ENCODE measurements around the gene VPS13D.

VPS13D gene

DNA sequence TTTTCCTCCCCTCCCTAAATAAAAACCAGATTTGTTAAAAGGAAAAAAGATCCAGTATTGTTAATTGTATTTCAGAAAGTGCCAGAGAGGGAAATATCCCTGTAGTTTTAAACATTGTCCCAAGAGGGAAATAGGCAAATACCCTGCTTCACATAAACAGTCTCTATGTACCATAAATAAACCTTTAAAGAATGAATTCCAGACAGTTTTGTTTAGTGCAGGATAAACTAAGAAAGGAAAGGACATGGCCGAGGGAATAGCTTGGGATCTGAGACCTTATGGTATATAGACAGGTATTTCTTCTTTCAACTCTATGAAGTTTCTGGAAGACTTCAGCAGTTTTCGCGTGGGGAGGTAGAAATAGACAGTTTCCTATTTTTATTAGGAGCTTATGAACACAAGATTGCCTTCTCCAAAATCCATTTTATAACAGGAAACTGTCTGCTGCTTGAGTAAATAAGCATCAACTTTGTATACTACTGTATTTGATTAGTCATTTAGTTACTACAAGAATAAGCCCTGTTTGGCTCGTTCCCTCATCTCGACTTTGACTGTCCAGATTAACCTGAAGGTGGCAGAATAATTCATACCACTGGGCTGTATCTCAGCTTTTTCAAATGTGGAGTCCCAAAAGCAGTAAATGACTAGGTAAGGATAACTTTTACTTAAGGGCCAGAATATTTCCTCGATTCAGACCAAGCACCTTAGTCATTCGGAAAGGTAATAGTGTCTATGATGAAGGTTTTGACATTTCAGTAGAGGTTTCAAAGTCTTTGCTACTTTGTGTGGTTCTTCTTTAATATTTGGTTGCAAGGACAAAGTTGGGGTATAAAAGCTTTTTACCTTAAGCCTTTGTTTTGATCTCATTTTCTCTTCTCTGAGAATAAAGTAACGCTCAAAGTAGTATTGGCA is 177.5 kb downstream of the VPS13D start:
- peak; percentile 41 for DNase-seq (ENCODE audit: low spot score)

DNA sequence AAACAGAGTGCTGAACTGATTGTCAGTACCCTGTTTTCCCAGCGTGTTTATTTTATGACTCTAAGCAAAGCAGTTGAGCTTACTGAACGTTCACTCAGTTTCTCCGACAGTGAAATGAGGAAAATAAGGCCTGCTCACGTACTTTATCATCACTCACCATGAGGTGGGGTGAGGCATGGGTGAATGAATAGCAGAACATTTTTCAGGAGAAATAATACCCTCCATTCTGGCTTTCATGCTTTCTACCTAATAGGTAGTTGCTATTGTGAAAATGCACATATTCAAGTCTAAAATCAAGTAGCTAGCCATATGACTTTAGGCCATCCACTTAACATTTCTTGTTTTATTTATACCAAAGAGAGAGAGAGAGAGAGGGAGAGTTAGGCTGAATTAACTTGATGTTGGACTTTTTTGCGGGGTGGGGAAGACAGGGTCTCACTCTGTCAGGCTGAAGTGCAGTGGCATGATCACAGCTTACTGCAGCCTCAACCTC is 178.2 kb downstream of the VPS13D start:
- DNase-seq (ENCODE audit: low spot score), result no peak

DNA sequence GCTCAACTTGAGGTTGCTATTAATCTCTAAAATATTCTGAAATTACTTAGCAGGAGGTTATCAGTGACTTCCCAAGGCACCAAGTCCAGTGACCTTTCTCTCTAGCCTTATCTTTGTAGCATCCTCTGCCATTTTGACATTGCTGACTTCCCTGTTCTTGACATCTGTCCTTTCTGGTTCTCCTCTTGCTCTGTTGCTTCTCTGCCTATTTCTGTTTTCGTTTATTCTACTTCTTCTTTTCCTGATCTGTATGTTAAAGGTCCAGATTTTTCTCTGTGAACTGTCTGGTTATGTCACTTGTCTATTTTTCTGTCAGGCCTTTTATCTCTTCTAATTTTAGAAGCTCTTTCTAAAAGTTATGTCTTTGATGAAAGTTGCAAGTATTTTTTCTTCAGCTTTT is 178.8 kb downstream of the VPS13D start:
- no peak for DNase-seq (ENCODE audit: low spot score)

DNA sequence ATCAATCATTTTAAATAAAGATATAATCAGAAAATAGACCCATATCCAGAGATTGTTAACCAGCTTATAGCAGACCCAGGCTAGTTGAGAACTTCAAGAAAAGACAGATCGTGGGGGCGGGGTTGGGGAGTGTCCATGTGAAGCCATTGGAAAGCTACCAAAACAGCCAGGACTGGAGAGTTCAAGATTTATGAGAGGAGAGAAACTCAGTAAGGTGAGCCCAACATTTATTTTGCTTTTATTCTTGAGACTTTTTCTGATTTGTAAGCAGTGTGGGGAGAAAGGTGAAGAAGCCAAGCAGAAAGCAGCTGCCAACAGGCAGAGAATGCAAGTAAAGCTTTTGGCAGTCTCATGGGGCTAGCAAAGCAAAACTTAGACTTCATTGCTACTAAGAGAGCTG is 179.9 kb downstream of the VPS13D start:
- DNase-seq (ENCODE audit: low spot score), result no peak

DNA sequence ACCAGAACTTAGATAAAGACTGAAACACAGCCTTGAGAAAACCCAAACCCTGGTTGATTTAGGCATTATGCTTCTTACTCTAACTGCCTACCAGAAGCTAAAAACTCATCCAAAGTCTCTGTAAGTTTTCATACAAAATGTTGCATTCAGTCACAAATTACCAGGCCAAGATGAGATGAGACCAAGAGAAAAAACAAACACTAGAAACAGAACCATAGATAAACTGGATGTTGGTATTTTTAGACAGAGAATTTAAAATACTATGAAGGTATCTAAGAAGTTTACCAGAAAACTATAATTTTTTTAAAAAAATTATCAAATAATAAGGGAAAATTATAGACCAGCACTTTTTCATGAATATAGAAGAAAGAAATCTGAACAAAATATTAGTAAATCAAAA is 180.5 kb downstream of the VPS13D start:
- DNase-seq (ENCODE audit: low spot score), result no peak

DNA sequence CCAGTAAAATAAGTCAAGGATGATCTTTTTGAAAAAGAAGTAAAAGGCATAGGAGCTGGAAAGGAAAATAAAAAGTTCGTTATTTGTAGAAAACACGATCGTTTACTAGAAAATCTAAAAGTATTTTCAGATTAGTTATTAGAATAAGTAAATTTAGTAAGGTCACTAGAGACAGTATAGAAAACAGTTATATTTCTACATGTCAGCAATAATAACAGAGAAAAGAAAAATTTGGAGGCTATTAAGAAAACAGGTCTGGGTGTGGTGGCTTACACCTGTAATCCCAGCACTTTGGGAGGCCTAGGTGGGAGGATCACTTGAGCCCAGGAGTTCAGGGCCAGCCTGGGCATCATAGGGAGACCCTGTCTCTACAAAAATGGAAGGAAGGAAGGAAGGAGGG is 181.3 kb downstream of the VPS13D start:
- no peak for DNase-seq (ENCODE audit: low spot score)

DNA sequence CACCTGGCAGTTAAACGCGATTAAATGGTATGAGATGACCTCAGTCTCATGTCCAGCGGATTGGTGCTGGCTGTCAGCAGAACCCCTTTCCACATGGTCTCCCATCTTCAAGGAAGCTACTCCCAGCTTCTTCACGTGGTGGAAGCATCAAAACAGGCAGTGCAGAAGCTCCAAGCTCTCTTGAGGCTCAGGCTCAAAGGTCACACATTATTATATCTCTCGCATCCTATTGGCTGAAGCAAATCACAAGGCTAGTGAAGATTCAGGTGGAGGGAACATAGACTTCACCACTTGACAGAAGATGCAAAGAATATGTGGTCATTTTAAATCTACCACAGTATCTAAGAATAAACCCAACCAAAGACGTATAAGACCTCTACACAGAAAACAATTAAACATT is 181.9 kb downstream of the VPS13D start:
- DNase-seq (ENCODE audit: low spot score), result no peak

DNA sequence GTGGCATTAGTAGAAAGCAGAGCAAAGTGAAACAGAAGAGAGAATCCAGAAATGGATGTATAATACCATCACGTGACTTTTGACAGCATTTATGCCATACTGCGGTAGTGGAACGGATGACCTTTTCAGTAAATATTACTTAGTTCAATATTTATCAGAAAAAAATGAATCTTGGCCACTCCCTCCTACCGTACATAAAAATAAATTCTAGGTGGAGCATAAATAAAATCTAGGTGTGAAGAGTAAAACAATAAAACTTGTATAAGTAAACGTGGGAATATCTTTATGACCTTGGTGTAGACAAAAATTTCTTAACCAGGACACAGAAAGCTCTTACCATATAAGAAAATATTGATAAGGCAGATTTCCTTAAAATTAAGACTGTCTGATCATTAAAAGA is 182.6 kb downstream of the VPS13D start:
- DNase-seq (ENCODE audit: low spot score), result no peak

DNA sequence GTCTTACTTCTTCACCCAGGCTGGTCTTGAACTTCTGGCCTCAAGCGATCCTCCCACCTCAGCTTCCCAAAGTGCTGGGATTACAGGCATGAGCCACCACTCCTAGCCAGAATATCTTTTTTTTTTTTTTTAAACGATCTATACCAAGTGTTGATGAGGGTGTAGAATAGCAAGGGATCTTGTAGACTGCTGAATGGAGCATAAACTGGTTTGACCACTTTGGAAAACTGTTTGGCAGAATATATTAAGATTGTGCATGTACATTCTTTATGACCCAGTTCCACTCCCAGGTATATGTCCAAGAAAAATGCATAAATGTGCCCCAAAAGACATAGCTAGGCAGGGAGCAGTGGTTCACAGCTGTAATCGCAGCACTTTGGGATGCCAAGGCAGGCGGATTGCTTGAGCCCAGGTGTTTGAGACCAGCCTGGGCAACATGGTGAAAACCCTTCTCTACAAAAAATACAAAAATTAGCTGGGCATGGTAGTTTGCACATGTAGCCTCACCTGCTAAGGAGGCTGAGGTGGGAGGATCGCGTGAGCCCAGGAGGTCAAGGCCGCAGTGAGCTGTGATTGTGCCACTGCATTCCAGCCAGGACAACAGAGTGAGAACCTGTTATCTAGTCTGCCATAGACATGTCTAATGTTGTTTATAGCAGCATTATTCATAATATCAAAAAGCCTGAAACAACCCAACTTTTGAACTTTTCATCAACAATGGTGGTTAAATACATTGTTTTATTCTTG is 184.0 kb downstream of the VPS13D start:
- no peak for DNase-seq (ENCODE audit: low spot score)

DNA sequence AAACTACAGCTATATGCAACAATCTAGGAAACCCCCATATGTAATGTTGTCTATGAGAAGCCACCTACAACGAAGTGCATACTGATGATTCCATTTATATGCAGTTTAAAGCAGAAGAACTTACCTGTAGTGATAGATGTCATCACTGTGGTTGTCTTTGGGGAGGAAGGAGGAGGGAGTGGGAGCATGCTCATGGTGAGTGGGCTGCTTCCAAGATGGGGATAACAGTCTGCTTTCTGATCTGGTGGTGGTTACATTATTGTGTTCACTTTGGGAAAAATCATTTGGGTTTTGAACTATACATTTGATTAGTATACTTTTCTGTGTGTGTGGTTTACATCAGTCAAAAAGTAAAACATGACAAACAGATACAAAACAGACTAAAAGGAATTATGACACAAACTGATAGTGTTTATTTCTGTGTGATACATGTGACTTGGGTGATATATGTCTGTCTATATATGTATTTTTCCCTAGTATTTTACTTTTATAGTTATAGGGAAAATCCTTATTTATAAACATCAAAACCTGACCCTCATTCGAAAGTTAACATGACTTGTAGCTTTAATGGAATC is 184.7 kb downstream of the VPS13D start:
- DNase-seq (ENCODE audit: low spot score), result no peak

DNA sequence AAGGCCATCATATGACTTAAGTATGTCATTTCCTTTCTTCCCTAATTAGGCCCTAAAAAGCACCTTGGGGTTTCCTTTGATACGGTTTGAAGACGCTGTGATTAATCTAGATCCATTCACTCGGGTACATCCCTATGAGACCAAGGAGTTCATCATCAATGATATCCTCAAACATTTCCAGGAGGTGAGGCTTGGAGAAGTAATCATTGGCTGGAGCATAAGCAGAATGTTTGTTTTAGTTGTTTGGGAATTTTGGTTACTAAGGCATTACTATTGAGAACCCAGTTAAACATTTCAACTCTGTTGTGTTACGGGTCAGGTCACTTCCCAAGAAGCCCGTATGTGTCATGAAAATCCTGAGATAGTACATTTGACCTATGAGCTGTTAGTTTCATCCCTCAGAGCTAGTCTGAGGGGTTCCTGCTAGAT is 185.2 kb downstream of the VPS13D start:
- no peak for DNase-seq (ENCODE audit: low spot score)

DNA sequence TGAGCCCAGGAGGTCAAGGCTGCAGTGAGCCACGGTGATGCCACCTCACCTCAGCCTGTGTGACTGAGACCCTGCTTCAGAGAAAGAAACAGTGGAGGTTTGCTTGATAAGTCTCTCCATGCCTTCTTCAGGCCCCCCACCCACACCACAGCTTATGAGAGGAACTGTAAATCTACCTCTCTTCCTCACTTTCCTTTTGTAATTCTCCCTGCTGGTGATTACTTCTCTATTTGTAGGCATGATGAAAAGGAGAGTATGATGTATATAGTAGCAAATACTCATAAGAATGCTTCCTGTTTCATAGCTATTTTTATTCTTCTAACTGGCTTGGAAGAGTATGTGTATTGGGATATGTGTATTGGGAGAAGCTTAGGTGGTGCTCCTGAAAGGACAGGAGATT is 186.3 kb downstream of the VPS13D start:
- DNase-seq (ENCODE audit: low spot score), result no peak

DNA sequence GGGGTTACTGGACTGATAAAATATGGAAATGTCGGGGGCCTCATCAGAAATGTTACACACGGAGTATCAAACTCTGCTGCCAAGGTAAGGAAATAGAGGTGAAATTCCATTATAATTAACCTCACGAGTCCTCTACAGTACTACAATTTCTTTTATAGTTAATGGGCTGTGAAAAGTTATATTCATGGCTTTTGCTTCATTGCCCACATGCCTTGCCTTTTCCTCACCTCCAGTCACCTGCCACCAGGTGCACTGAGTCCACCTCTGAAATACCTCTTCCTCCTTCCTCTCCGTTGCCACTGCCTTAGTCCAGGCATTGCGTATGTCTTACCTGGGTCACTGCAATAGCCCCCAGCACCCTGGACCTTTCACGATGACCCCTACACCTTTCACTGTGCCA is 186.9 kb downstream of the VPS13D start:
- DNase-seq (ENCODE audit: low spot score), result no peak

DNA sequence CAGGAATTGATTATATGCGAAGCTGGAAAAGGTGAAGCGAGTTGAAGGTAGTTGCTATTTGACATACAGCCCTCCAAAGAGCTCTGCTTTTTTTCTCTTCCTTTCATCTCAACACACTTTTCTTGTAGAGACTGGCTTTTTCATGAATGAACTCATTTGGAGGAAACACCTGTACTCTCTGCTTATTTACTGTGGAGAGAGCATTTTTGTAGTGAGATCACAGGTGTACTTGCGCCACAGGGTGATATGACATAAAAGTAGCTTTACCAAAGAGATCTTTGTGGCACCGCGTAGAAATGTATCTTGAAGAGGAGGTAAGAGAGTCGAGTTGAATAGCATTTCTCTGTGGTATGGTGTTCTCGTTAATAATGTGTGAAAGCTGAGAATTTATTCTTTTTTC is 187.6 kb downstream of the VPS13D start:
- DNase-seq (ENCODE audit: low spot score), result no peak

DNA sequence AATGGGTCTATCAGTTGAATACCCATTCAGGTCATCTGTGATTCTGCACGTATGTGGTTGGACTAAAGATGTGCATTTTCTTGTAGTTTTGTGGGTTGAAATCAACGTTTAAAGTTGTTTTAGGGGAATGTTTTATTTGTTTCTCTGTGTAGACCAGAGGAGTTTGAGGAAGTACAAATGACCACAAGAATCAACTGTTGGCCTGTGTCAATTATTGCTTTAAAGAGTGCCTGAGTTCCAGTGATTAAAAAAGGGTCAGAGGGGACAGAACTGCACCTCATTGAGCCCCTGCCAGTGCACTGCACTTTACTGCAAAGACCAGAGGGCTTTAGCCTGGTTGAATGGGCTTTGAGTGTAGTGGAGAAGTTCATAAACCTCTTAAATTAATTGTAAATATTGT is 190.3 kb downstream of the VPS13D start:
- no peak for DNase-seq (ENCODE audit: low spot score)

DNA sequence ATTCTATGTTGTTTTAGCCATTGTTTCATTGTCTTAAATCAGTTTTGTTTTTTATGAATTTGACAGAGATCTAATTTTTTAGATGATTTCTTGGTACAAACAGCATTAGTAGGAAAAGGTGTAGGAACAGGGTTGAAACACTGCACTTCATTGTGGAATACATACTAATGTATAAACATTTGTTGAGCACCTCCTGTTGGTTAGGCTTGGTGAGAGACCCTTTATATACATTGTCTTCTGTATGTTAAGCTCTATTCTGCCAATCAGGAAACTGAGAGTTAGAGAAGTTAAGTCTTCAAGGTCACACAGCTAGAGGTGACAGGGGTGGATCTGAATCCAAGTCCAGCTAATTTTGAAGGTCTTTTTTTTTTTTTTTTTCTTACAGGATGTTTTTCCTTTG is 192.7 kb downstream of the VPS13D start:
- no peak for DNase-seq (ENCODE audit: low spot score)

DNA sequence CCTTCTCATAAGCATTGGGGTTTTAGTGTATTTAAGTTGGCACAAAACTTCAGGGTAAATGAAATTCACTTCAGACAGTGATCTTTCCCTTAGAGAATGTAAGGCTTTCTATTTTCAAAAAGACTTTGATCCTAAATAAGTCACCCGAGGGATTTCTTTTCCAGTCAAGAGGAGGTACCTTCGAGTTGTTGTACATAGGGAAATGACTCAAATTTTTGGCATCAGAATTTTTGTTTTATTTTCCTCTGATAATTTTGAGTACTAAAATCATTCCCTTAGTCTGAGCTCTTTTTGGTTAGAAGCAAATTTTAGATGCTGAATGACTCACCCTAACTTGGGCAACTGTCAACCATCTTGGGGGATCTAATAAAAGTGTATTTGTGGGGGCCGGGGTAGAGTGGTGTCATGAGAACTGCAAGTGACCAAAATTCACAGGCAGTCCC is 194.3 kb downstream of the VPS13D start:
- no peak for DNase-seq (ENCODE audit: low spot score)

DNA sequence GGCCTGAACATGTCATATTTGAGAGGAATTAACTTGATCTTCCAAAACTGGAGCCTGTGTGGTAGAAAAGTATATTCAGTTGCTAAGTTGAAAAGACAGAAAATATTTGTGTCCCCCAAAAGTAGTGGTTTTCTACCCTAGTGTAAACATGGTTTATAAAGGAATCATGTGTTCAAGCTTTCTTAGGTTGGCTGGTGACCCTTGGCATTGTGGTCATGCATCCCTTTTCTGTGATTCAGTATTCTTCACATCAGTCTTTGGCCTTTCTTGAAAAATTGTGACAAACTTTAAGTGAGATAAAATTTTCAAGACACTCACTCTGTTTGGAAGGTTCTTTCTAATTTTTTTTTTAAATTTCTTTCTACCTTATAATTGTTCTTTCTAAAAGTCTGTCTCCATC is 195.0 kb downstream of the VPS13D start:
- DNase-seq (ENCODE audit: low spot score), result no peak

DNA sequence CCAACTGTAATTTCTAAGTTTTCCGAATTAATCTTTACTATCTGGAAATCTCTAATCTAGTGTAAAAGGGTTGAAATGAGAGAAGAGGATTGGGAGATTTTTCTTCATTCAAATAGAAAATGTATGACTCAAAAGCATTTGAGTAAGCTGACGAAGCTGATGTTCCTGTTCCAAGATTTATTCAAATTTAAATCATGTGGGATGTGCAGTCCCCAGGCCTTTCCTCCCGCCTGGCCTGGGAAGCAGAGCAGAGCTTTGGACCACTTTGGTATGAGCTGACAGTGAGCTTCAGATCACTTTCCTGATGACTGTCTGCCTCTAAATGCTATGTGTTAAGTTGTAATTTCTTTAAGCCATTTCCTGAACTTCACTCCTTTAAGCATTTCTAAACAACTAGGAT is 196.2 kb downstream of the VPS13D start:
- no peak for DNase-seq (ENCODE audit: low spot score)

DNA sequence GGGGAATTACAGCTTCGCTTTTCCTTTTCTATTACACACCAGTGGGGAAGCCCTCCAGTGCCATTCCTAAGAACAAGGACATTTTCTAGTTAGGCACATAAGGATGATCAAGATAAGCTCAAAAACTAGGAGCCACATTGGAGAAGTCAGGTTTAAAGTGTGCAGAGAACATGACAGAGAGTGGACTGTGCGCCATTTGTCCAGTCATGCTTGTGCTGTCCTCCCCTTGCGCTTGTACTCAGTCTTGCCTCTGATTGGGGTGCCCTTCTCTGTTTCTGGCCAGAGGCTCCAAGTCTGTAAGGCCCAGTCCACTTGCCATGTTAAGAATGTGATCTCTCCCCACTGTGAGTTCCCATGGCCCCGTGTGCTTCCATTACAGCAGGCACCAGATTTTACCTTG is 198.5 kb downstream of the VPS13D start:
- no peak for DNase-seq (ENCODE audit: low spot score)

DNA sequence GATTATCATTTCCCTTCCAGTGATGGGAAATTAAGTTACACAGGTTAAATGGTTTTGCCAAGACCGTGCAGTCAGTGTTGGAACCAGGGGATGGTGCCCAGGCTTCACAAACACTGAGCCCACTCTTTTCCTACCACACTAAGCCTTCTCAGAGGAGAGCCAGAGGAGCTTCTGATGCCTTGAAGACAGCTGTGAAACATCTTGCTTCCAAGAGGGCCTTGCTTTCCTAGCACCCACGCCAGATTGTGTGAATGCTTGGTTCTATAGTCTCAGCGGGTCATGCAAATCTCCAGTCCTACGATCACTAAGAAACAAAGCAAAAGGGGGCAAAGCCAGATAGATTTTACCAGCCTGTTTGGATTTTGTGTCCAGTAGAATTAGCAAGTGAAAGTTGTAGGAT is 200.7 kb downstream of the VPS13D start:
- no peak for DNase-seq (ENCODE audit: low spot score)

DNA sequence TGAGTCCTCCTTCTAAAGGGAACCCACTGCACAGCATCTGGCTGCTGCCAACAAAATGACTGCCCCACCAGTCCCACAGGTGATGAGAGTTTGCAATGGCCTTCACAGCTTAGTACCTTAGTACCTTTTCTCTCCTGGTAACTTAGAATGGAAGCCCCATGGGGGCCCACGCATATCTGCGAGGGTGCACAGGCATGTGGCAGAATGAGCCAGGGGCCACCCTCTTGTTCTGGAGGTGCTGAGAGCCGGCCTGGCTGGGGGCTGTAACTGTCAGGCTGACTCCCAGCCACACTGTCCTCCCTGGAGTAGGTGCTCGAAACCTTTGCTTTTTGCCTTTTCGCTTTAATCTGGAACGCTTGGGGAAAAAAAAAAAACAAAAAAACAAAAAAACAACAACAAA is 203.1 kb downstream of the VPS13D start:
- no peak for DNase-seq (ENCODE audit: low spot score)

Measured in globus pallidus (tissue), 1 donor.